SK-N-MC (cell line): Measurements from ENCODE around the gene MIA.
"Not testable (repeated sequence)": the region's sequence is repeated elsewhere in the genome, so short reads cannot be mapped to it uniquely, and the experiment has no call there.

Experiments
- EZH2 ChIP-seq: fragments of 200-600 bp; sonication (generic); IDR thresholded peaks from one replicate; pipeline ENCODE4 v1.6.1; 2017; ENCODE audit warnings: antibody characterized with exemption
- POLR2AphosphoS5 ChIP-seq: IDR thresholded peaks from 2 replicates; pipeline ENCODE4 v1.6.1; 2012; ENCODE audit warnings: mild to moderate bottlenecking, low read depth, low read length, borderline replicate concordance

DNA sequence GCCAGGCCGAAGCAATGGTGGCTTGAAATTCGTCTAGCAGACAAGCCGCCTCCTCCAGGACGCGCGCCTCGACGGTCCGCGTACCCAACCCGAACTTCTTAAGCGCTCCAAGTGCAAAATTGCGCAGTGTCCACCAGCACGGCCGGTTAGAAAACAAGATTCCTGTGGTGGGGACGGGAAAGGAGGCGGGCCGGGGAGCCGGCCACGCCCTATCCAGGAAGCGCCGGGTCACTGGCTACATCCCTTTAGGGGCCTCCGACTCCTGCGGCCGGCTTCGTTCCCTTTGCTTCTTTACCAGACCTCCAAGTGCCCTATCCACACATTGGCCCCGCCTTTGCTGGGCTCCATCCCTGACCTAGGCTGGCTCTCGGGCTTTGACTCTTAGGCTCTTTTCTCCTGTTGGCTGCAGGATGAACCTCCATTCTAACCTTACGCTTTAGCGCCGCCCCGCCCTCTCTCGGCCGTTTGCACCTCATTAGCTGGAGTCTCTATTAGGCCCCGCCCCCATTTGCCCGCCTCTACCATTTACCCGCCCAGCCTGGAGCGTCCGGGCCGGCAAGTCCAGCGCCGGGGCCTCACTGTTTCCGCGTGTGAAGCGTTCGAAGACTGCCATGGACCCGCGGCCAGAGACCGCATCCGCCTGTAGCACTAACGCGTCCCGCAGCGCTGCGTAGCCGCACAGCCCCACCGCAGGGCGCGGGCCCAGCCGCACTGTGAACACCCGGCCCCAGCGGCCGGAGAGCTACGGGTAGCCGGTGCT is 35.5 kb downstream of the MIA start:
- not testable (repeated sequence) for TF ChIP-seq POLR2AphosphoS5, EZH2
